Measurements from ENCODE around the gene PWP1. TPM values are rescaled to one million over a fixed set of nuclear protein-coding genes. Genes with fewer than 3 reads are reported as not detected.
A peak's percentile ranks its signal among the peaks of the same experiment; 100 is the strongest.
"Not testable (repeated sequence)": the region's sequence is repeated elsewhere in the genome, so short reads cannot be mapped to it uniquely, and the experiment has no call there.

The PWP1 gene
- total RNA-seq, 4 donors from 2014 or later, result 39.7 to 98.7 (median 49.6) TPM

DNA sequence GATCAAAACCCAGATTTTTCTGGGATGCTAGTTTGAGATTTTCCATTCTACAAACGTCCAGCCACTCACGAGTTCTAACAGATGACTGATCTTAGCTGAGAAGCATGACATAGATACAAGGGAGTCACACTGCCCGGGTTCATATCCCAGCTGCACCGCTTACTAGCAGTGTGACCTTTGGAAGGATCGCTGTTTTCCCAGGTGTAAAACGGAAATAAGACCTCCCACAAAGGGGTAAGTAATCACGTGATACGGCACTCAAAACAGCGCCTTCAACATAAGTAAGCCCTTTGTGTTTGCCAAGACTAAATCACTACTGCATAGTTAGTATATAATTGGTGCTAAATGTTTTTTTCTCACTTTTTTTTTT, 624 bp upstream of the PWP1 start:
- peaks cover 0 to 8% (median 0%) of the 10 kb centered on the region in 4 donors for H3K27me3 ChIP-seq
- TF ChIP-seq POLR2A (IDR thresholded peaks at IDR 0.05; ENCODE audit: low read depth) (no peak), POLR2AphosphoS5 (IDR thresholded peaks at IDR 0.05) (no peak), EP300 (IDR thresholded peaks at IDR 0.05) (no peak)
- TF ChIP-seq, protein P1, sequence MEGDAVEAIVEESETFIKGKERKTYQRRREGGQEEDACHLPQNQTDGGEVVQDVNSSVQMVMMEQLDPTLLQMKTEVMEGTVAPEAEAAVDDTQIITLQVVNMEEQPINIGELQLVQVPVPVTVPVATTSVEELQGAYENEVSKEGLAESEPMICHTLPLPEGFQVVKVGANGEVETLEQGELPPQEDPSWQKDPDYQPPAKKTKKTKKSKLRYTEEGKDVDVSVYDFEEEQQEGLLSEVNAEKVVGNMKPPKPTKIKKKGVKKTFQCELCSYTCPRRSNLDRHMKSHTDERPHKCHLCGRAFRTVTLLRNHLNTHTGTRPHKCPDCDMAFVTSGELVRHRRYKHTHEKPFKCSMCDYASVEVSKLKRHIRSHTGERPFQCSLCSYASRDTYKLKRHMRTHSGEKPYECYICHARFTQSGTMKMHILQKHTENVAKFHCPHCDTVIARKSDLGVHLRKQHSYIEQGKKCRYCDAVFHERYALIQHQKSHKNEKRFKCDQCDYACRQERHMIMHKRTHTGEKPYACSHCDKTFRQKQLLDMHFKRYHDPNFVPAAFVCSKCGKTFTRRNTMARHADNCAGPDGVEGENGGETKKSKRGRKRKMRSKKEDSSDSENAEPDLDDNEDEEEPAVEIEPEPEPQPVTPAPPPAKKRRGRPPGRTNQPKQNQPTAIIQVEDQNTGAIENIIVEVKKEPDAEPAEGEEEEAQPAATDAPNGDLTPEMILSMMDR (IDR thresholded peaks at IDR 0.05), result no peak
- peak overlapping the region; percentile 75 to 91 (median 78) for H3K4me3 ChIP-seq
- intact Hi-C loops (cut with DNase I), result loop anchor here (5.0 kb wide), 1 partner anchor 77 kb away; the partner anchor contains the start of gene PRDM4
- peak overlapping the region; percentile 68 to 86 (median 75) for H3K27ac ChIP-seq (replicated peaks in 1 of 4)
- DNase-seq (ENCODE audit: extremely low spot score), result no peak
- WGBS, result 1% methylated on average over 9 of the region's 9 CpGs
- peaks cover 14 to 32% (median 22%) of the 10 kb centered on the region in 4 donors for H3K4me1 ChIP-seq
- H3K36me3 ChIP-seq, result peaks cover 13 to 19% (median 18%) of the 10 kb centered on the region in 4 donors
- no peaks in the 10 kb centered on the region for H3K9me3 ChIP-seq

DNA sequence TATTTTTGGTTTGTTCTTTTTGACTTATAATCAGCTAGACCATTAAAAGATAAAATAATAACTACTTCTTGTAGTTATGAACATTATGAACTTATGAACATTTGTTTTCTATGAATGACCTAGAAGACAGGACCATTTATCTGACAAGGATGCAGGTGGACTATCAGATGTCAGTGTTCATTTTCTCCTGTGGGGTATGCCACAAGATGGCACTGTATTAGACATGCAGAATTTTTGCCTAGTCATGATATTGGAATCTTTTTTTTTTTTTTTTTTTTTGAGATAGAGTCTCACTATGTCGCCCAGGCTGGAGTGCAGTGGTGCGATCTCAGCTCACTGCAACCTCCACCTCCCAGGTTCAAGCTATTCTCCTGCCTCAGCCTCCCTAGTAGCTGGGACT, 10.2 kb downstream of the PWP1 start:
- H3K27ac ChIP-seq (replicated peaks in 1 of 4); H3K4me1 ChIP-seq; H3K9me3 ChIP-seq; H3K27me3 ChIP-seq; intact Hi-C loops (cut with DNase I); H3K4me3 ChIP-seq; DNase-seq (ENCODE audit: extremely low spot score): not testable (repeated sequence)
- WGBS, result 100% methylated on average over 2 of the region's 2 CpGs
- TF ChIP-seq, protein P1 (IDR thresholded peaks at IDR 0.05), result peak in 1 of 3 experiments; percentile 9
- H3K36me3 ChIP-seq, result peaks cover 84 to 97% (median 90%) of the 10 kb centered on the region in 4 donors

DNA sequence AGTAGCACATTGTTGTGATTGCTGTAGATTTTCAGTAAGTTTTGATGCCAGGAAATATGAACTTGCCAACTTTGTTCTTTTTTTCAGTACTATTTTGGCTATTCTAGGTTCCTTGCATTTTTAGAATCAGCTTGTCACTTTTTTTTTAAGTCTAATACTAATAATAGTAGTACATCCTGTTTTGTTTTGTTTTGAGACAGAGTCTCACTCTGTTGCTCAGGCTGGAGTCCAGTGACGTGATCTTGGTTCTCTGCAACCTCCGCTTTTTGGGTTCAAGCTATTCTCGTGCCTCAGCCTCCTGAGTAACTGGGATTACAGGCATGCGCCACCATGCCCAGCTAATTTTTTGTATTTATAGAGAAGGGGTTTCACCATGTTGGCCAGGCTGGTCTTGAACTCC, 16.5 kb downstream of the PWP1 start:
- TF ChIP-seq, protein P1 (IDR thresholded peaks at IDR 0.05), result no peak
- TF ChIP-seq EP300 (IDR thresholded peaks at IDR 0.05), result no peak
- TF ChIP-seq POLR2A (IDR thresholded peaks at IDR 0.05; ENCODE audit: low read depth), result no peak
- no peak for TF ChIP-seq POLR2AphosphoS5 (IDR thresholded peaks at IDR 0.05)
- no peaks in the 10 kb centered on the region for H3K4me1 ChIP-seq
- DNase-seq (ENCODE audit: extremely low spot score), result no peak
- H3K27me3 ChIP-seq, result no peaks in the 10 kb centered on the region
- peaks cover 81 to 94% (median 87%) of the 10 kb centered on the region in 4 donors for H3K36me3 ChIP-seq
- intact Hi-C loops (cut with DNase I), result loop anchor here (5.0 kb wide), 1 partner anchor 40 kb away; no protein-coding TSS in a partner anchor
- H3K27ac ChIP-seq (replicated peaks in 1 of 4), result no peak overlapping the region
- 89% methylated on average over 4 of the region's 4 CpGs for WGBS
- H3K4me3 ChIP-seq, result no peak overlapping the region
- peaks cover 0 to 6% (median 3%) of the 10 kb centered on the region in 4 donors for H3K9me3 ChIP-seq

DNA sequence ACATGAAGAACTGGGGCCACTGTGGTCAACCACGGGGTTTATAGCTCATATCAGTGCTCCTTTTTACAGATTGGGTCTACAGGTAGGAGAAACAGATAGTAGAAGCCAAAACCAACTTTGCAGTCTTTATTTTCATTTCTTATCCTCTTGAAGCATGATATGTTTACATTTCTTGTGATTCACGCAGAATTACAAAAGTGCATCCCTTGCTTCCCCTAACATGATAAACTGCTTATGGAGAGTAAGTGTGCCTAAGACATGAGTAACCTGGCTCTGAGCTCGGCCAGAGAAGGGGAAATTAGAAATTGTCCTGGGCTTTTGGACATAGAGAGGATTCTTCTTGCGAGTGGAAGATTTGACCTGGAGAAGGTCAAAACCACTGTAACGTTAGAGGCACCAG, 18.4 kb downstream of the PWP1 start:
- 94% methylated on average over 5 of the region's 5 CpGs for WGBS

DNA sequence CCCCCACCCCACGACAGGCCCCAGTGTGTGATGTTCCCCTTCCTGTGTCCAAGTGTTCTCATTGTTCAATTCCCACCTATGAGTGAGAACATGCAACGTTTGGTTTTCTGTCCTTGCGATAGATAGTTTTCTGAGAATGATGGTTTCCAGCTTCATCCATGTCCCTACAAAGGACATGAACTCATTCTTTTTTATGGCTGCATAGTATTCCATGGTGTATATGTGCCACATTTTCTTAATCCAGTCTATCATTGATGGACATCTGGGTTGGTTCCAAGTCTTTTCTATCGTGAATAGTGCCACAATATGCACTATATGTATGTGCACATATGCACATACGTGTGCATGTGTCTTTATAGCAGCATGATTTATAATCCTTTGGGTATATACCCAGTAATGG, 19.9 kb downstream of the PWP1 start:
- intact Hi-C loops (cut with DNase I); H3K27ac ChIP-seq (replicated peaks in 1 of 4); H3K4me1 ChIP-seq; DNase-seq (ENCODE audit: extremely low spot score); H3K27me3 ChIP-seq; H3K9me3 ChIP-seq; H3K4me3 ChIP-seq: not testable (repeated sequence)
- H3K36me3 ChIP-seq, result peaks cover 66 to 92% (median 82%) of the 10 kb centered on the region in 4 donors
- WGBS, result 99% methylated on average over 5 of the region's 5 CpGs

More for the DNA sequence above, 18.4 kb downstream of the PWP1 start:
- H3K4me1 ChIP-seq, result no peaks in the 10 kb centered on the region
- DNase-seq (ENCODE audit: extremely low spot score), result no peak
- no peak overlapping the region for H3K27ac ChIP-seq (replicated peaks in 1 of 4)
- H3K27me3 ChIP-seq, result no peaks in the 10 kb centered on the region
- peaks cover 0 to 6% (median 3%) of the 10 kb centered on the region in 4 donors for H3K9me3 ChIP-seq
- intact Hi-C loops (cut with DNase I), result loop anchor here (5.0 kb wide), 1 partner anchor 38 kb away; no protein-coding TSS in a partner anchor
- TF ChIP-seq, protein P1 (IDR thresholded peaks at IDR 0.05), result no peak
- H3K36me3 ChIP-seq, result peaks cover 69 to 92% (median 82%) of the 10 kb centered on the region in 4 donors
- no peak overlapping the region for H3K4me3 ChIP-seq

Data from esophagus muscularis mucosa (tissue), 4 donors.